ENCODE data around the gene SPESP1.

Gene SPESP1

GRCh38 chr15:68993276-68993675 is 63.0 kb downstream of the SPESP1 start:
- DNase-seq: no peak

GRCh38 chr15:68994149-68994548 is 63.8 kb downstream of the SPESP1 start:
- no peak for DNase-seq

- DNase-seq: no peak
Measured at GRCh38 chr15:68994981-68995761, 64.8 kb downstream of the SPESP1 start.
